ENCODE data around the gene AOPEP.

The AOPEP gene

GRCh38 chr9:94804316-94804715 lies 77.8 kb downstream of the AOPEP start:
- H3K27me3 ChIP-seq (ENCODE audit: control insufficient read depth, insufficient read depth, low read length) = no peaks in the 10 kb centered on the region
- H3K27ac ChIP-seq (ENCODE audit: low read depth, low read length) = no peak overlapping the region
- H3K4me1 ChIP-seq (ENCODE audit: control insufficient read depth, insufficient read depth, low read length) = peaks cover 3% of the 10 kb centered on the region; the same call in 1 of the 2 replicates
- no peak overlapping the region for H3K9ac ChIP-seq (ENCODE audit: low read depth, low read length)
- peaks cover 13% of the 10 kb centered on the region for H3K36me3 ChIP-seq (ENCODE audit: control insufficient read depth, insufficient read depth, low read length)
- no peaks in the 10 kb centered on the region for H3K9me3 ChIP-seq (ENCODE audit: control insufficient read depth, insufficient read depth, low read length)
- H3K4me3 ChIP-seq (ENCODE audit: low read depth, low read length) = no peak overlapping the region

GRCh38 chr9:94805051-94805489 lies 78.6 kb downstream of the AOPEP start:
- Histone ChIP-seq H3K9ac (ENCODE audit: low read depth, low read length) (no peak overlapping the region), H3K27ac (ENCODE audit: low read depth, low read length) (no peak overlapping the region)

GRCh38 chr9:94805585-94805984 lies 79.1 kb downstream of the AOPEP start:
- Histone ChIP-seq H3K4me3 (ENCODE audit: low read depth, low read length) (no peak overlapping the region), H3K9me3 (ENCODE audit: control insufficient read depth, insufficient read depth, low read length) (no peaks in the 10 kb centered on the region), H3K27me3 (ENCODE audit: control insufficient read depth, insufficient read depth, low read length) (no peaks in the 10 kb centered on the region), H3K9ac (ENCODE audit: low read depth, low read length) (no peak overlapping the region), H3K36me3 (ENCODE audit: control insufficient read depth, insufficient read depth, low read length) (peaks cover 13% of the 10 kb centered on the region), H3K4me1 (ENCODE audit: control insufficient read depth, insufficient read depth, low read length) (peaks cover 3% of the 10 kb centered on the region; the same call in 1 of the 2 replicates), H3K27ac (ENCODE audit: low read depth, low read length) (no peak overlapping the region)

More at GRCh38 chr9:94805051-94805489, 78.6 kb downstream of the AOPEP start:
- peaks cover 3% of the 10 kb centered on the region; the same call in 1 of the 2 replicates for H3K4me1 ChIP-seq (ENCODE audit: control insufficient read depth, insufficient read depth, low read length)
- peaks cover 13% of the 10 kb centered on the region for H3K36me3 ChIP-seq (ENCODE audit: control insufficient read depth, insufficient read depth, low read length)
- H3K27me3 ChIP-seq (ENCODE audit: control insufficient read depth, insufficient read depth, low read length) = no peaks in the 10 kb centered on the region
- H3K9me3 ChIP-seq (ENCODE audit: control insufficient read depth, insufficient read depth, low read length) = no peaks in the 10 kb centered on the region
- H3K4me3 ChIP-seq (ENCODE audit: low read depth, low read length) = no peak overlapping the region

GRCh38 chr9:94806307-94806893 lies 79.9 kb downstream of the AOPEP start:
- no peak overlapping the region for H3K9ac ChIP-seq (ENCODE audit: low read depth, low read length)
- H3K4me3 ChIP-seq (ENCODE audit: low read depth, low read length) = no peak overlapping the region
- H3K36me3 ChIP-seq (ENCODE audit: control insufficient read depth, insufficient read depth, low read length) = peaks cover 6% of the 10 kb centered on the region
- peaks cover 3% of the 10 kb centered on the region; the same call in 1 of the 2 replicates for H3K4me1 ChIP-seq (ENCODE audit: control insufficient read depth, insufficient read depth, low read length)
- H3K27me3 ChIP-seq (ENCODE audit: control insufficient read depth, insufficient read depth, low read length) = no peaks in the 10 kb centered on the region
- H3K27ac ChIP-seq (ENCODE audit: low read depth, low read length) = no peak overlapping the region
- no peaks in the 10 kb centered on the region for H3K9me3 ChIP-seq (ENCODE audit: control insufficient read depth, insufficient read depth, low read length)

GRCh38 chr9:94807556-94807955 lies 81.1 kb downstream of the AOPEP start:
- no peak overlapping the region for H3K4me3 ChIP-seq (ENCODE audit: low read depth, low read length)
- H3K27me3 ChIP-seq (ENCODE audit: control insufficient read depth, insufficient read depth, low read length) = no peaks in the 10 kb centered on the region
- peaks cover 4% of the 10 kb centered on the region for H3K36me3 ChIP-seq (ENCODE audit: control insufficient read depth, insufficient read depth, low read length)
- peaks cover 3% of the 10 kb centered on the region; the same call in 1 of the 2 replicates for H3K4me1 ChIP-seq (ENCODE audit: control insufficient read depth, insufficient read depth, low read length)
- no peak overlapping the region for H3K27ac ChIP-seq (ENCODE audit: low read depth, low read length)
- H3K9me3 ChIP-seq (ENCODE audit: control insufficient read depth, insufficient read depth, low read length) = no peaks in the 10 kb centered on the region
- H3K9ac ChIP-seq (ENCODE audit: low read depth, low read length) = no peak overlapping the region

- Histone ChIP-seq H3K27ac (ENCODE audit: low read depth, low read length) (no peak overlapping the region), H3K4me3 (ENCODE audit: low read depth, low read length) (no peak overlapping the region), H3K27me3 (ENCODE audit: control insufficient read depth, insufficient read depth, low read length) (no peaks in the 10 kb centered on the region), H3K36me3 (ENCODE audit: control insufficient read depth, insufficient read depth, low read length) (peaks cover 4% of the 10 kb centered on the region), H3K9ac (ENCODE audit: low read depth, low read length) (no peak overlapping the region), H3K9me3 (ENCODE audit: control insufficient read depth, insufficient read depth, low read length) (no peaks in the 10 kb centered on the region), H3K4me1 (ENCODE audit: control insufficient read depth, insufficient read depth, low read length) (0 out of 2 replicates have a peak, but pooled peaks cover 3% of the 10 kb centered on the region)
Measured at GRCh38 chr9:94808926-94809700, 82.6 kb downstream of the AOPEP start.

GRCh38 chr9:94809778-94810177 lies 83.3 kb downstream of the AOPEP start:
- Histone ChIP-seq H3K9me3 (ENCODE audit: control insufficient read depth, insufficient read depth, low read length) (no peaks in the 10 kb centered on the region), H3K4me1 (ENCODE audit: control insufficient read depth, insufficient read depth, low read length) (0 out of 2 replicates have a peak, but pooled peaks cover 3% of the 10 kb centered on the region), H3K4me3 (ENCODE audit: low read depth, low read length) (no peak overlapping the region), H3K27ac (ENCODE audit: low read depth, low read length) (no peak overlapping the region), H3K27me3 (ENCODE audit: control insufficient read depth, insufficient read depth, low read length) (no peaks in the 10 kb centered on the region), H3K36me3 (ENCODE audit: control insufficient read depth, insufficient read depth, low read length) (peaks cover 4% of the 10 kb centered on the region), H3K9ac (ENCODE audit: low read depth, low read length) (no peak overlapping the region)

- Histone ChIP-seq H3K4me3 (ENCODE audit: low read depth, low read length) (no peak overlapping the region), H3K4me1 (ENCODE audit: control insufficient read depth, insufficient read depth, low read length) (0 out of 2 replicates have a peak, but pooled peaks cover 3% of the 10 kb centered on the region), H3K27me3 (ENCODE audit: control insufficient read depth, insufficient read depth, low read length) (no peaks in the 10 kb centered on the region), H3K36me3 (ENCODE audit: control insufficient read depth, insufficient read depth, low read length) (peaks cover 4% of the 10 kb centered on the region), H3K9ac (ENCODE audit: low read depth, low read length) (no peak overlapping the region), H3K27ac (ENCODE audit: low read depth, low read length) (no peak overlapping the region), H3K9me3 (ENCODE audit: control insufficient read depth, insufficient read depth, low read length) (no peaks in the 10 kb centered on the region)
Measured at GRCh38 chr9:94811074-94811473, 84.6 kb downstream of the AOPEP start.

- Histone ChIP-seq H3K27me3 (ENCODE audit: control insufficient read depth, insufficient read depth, low read length) (no peaks in the 10 kb centered on the region), H3K27ac (ENCODE audit: low read depth, low read length) (no peak overlapping the region), H3K4me3 (ENCODE audit: low read depth, low read length) (no peak overlapping the region), H3K9me3 (ENCODE audit: control insufficient read depth, insufficient read depth, low read length) (no peaks in the 10 kb centered on the region), H3K36me3 (ENCODE audit: control insufficient read depth, insufficient read depth, low read length) (peaks cover 4% of the 10 kb centered on the region), H3K4me1 (ENCODE audit: control insufficient read depth, insufficient read depth, low read length) (no peaks in the 10 kb centered on the region), H3K9ac (ENCODE audit: low read depth, low read length) (no peak overlapping the region)
Measured at GRCh38 chr9:94812343-94812742, 85.8 kb downstream of the AOPEP start.

GRCh38 chr9:94813379-94813778 lies 86.9 kb downstream of the AOPEP start:
- Histone ChIP-seq H3K4me3 (ENCODE audit: low read depth, low read length) (no peak overlapping the region), H3K36me3 (ENCODE audit: control insufficient read depth, insufficient read depth, low read length) (no peaks in the 10 kb centered on the region; the same call in 1 of the 2 replicates), H3K9ac (ENCODE audit: low read depth, low read length) (no peak overlapping the region), H3K27me3 (ENCODE audit: control insufficient read depth, insufficient read depth, low read length) (no peaks in the 10 kb centered on the region), H3K9me3 (ENCODE audit: control insufficient read depth, insufficient read depth, low read length) (no peaks in the 10 kb centered on the region), H3K27ac (ENCODE audit: low read depth, low read length) (no peak overlapping the region), H3K4me1 (ENCODE audit: control insufficient read depth, insufficient read depth, low read length) (no peaks in the 10 kb centered on the region)
